Lower leg skin (tissue), 4 donors: Measurements from ENCODE around the gene TRPC5OS. TPM values are rescaled to one million over a fixed set of nuclear protein-coding genes. Genes with fewer than 3 reads are reported as not detected.

Source experiments
- DNase-seq, 2 donors: peaks; one replicate each; pipeline ENCODE4 v3.0.0-alpha.2; 2019; ENCODE audit warnings: low spot score in 2 of 2
- H3K4me3 ChIP-seq: fragments of 200-600 bp; sonication (generic); 2 replicates; pipeline ENCODE4 v1.5.1; 2017; ENCODE audit warnings: mild to moderate bottlenecking, low read depth; ENCODE audit not compliant: poor library complexity, severe bottlenecking
- POLR2A ChIP-seq, 2 donors: fragments of 450-650 bp; IDR thresholded peaks; one replicate each; pipeline ENCODE4 v1.6.1; 2016 to 2017; ENCODE audit warnings: antibody characterized with exemption in 2 of 2, mild to moderate bottlenecking in 1 of 2, moderate library complexity in 1 of 2
- WGBS, 2 donors: methylation state at CpG; one replicate each; pipeline ENCODE4 v1.1.5; 2018; 5-methylcytosine and 5-hydroxymethylcytosine counted together
- intact Hi-C: fragments of 100-400 bp; cut with DNase I; formaldehyde crosslinking; loops from one replicate; pipeline ENCODE4 v1.15.0; 2023; ENCODE audit warnings: low total_unique reads
- total RNA-seq, 4 donors: library from RNA; depleted of rRNA; stranded (reverse); fragments of >200 nt; gene quantifications; one replicate each; pipeline ENCODE4 v1.1.0, GENCODE V29; 2016
- TF ChIP-seq, protein P1 (sequence below), 3 donors: fragments of 450-650 bp; IDR thresholded peaks; one replicate each; pipeline ENCODE4 v1.5.1; 2016; ENCODE audit warnings: antibody characterized with exemption in 3 of 3, mild to moderate bottlenecking in 3 of 3, moderate library complexity in 2 of 3

Gene TRPC5OS
- total RNA-seq, 4 donors from 2014 or later, result not detected

DNA sequence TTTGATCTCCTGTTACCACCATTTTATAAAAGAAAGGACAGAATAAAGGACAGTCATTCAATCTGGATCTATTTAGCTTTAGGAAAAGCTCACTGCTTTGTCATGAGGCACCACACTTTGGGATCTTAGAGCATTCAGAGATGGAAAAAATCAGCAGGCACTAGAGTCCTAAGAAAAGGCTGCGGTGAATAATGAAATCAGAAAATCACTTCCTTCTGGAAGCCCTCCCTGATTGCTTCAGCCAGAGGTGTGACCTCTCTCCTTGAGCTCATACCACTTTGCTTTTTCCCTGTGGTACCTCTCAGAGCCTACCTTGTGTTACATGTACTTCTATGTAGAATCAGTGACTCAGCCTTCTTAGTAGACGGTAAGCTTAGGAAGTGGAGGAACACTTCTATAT is 8.7 kb upstream of the TRPC5OS start:
- 81 to 90% methylated on average over 2 of the region's 2 CpGs for WGBS, 2 donors
- no peak for DNase-seq
- intact Hi-C loops, result no loop called here

DNA sequence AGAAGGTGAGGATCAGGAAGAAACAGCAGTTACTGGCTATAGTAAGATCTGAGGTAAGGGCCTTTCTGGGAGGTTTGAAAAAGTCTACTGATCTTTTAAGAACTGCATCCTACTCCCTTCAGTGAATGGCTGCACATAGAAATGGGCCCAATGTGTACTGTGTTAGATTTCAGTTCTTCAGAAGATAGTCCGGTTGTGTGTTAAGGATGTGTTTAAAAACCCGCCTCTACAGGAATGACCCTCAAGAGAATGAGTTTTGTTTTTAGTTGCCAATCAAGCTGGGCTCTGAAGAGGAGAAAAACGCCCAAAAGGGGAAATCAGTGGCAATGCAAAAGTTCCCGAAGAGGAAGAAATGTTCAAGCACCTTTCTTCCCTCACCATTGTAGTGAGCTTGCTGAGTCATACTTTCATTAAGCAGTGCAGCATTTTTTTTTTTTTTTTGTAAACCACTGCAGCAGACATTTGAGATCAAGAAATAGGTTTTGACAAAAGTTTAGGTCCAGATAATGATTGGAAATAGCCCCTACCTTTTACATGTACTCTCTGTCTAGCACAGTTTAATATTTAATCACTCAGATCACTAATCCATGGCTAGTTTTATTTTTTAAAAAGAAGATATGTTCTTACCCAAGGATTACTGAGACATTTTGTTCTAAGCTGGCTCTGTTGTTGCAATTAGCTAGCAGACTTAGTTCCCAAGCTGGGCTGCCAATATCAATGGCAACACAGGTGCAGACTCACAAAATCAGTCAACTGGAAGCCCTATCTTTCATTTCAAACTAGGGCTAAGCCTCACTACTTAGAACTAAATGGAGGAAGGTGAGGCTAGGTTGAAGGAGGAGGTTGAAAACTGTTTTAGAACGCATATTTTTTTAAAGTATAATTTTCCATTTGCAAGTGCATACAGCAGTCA is 7.0 kb upstream of the TRPC5OS start:
- WGBS, 2 donors, result 27 to 48% methylated on average over 5 of the region's 5 CpGs
- DNase-seq, result no peak
- H3K4me3 ChIP-seq, result no peak overlapping the region
- TF ChIP-seq POLR2A (IDR thresholded peaks at IDR 0.05), result no peak
- TF ChIP-seq, protein P1, sequence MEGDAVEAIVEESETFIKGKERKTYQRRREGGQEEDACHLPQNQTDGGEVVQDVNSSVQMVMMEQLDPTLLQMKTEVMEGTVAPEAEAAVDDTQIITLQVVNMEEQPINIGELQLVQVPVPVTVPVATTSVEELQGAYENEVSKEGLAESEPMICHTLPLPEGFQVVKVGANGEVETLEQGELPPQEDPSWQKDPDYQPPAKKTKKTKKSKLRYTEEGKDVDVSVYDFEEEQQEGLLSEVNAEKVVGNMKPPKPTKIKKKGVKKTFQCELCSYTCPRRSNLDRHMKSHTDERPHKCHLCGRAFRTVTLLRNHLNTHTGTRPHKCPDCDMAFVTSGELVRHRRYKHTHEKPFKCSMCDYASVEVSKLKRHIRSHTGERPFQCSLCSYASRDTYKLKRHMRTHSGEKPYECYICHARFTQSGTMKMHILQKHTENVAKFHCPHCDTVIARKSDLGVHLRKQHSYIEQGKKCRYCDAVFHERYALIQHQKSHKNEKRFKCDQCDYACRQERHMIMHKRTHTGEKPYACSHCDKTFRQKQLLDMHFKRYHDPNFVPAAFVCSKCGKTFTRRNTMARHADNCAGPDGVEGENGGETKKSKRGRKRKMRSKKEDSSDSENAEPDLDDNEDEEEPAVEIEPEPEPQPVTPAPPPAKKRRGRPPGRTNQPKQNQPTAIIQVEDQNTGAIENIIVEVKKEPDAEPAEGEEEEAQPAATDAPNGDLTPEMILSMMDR (IDR thresholded peaks at IDR 0.05), result no peak
- intact Hi-C loops, result no loop called here

More for the DNA sequence above, 8.7 kb upstream of the TRPC5OS start:
- H3K4me3 ChIP-seq, result no peak overlapping the region
- no peak for TF ChIP-seq POLR2A (IDR thresholded peaks at IDR 0.05)
- TF ChIP-seq, protein P1 (IDR thresholded peaks at IDR 0.05), result no peak

DNA sequence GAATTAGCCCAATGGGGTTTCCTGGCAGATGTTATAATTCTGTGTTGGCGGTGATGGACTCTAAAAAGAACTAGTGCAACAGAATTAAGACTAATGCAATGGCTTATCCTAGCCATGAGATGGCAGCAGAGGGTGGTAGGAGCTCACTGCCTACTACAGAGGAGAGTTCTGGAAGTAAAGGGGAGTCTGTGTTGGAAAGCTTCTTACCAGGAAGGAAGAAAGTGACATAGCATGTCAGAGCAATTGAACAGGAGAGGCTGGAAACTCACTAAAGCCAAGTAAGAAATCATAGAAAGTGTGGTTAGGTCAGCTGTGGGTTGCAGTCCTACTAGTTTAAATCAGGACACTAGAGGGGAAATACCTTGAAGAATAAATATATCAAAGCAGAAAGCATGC is 6.3 kb upstream of the TRPC5OS start:
- intact Hi-C loops, result loop anchor here (10.0 kb wide), 1 partner anchor 765 kb away; no protein-coding TSS in a partner anchor

DNA sequence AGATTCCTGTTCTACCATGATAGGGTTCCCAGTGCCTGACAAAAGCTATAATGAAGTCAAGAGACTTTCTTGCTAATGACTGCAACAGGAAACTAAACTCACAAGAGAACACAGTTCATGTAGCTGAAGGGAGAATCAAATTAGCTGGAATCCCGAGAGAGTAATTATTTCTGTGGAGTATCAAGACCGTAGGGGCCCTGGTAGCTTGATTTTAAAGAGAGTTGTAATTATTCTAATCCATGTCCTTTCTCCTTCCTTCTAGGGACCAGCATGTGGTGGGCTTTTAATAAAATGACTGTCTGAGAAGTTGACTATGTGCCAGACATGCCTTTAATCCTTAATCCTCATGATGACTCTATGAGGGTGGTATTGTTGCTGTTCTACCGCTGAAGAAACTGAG is 1.7 kb upstream of the TRPC5OS start:
- intact Hi-C loops, result loop anchor here (10.0 kb wide), 1 partner anchor 761 kb away; no protein-coding TSS in a partner anchor
- WGBS, 2 donors, result 80 to 86% methylated on average over 3 of the region's 3 CpGs
- no peak for DNase-seq
- no peak overlapping the region for H3K4me3 ChIP-seq
- no peak for TF ChIP-seq POLR2A (IDR thresholded peaks at IDR 0.05)
- TF ChIP-seq, protein P1 (IDR thresholded peaks at IDR 0.05), result no peak

More for the DNA sequence above, 6.3 kb upstream of the TRPC5OS start:
- WGBS, 2 donors, result 24 to 32% methylated on average over 1 of the region's 1 CpG
- no peak for DNase-seq
- no peak overlapping the region for H3K4me3 ChIP-seq
- TF ChIP-seq POLR2A (IDR thresholded peaks at IDR 0.05), result no peak
- TF ChIP-seq, protein P1 (IDR thresholded peaks at IDR 0.05), result no peak

DNA sequence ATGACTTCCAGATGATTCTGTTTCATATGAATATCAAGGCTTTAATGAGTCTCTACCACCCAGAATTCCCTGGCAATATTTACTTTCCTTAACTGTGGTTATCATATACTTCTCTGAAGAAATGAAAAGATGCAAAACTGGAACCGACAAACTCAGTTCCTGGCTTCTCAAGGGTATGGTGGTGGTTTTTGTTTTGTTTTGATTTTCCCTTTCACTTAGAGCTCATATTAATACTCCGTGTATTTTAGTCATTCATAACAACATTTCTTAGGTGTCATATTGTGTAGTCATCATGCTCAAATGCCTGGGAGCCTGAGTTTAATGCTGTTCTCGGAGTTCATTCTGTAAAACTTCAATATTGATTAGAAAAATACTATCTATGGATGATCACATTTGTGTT is 665 bp downstream of the TRPC5OS start:
- WGBS, 2 donors, result 57 to 61% methylated on average over 3 of the region's 3 CpGs
- TF ChIP-seq, protein P1 (IDR thresholded peaks at IDR 0.05), result no peak
- no peak for TF ChIP-seq POLR2A (IDR thresholded peaks at IDR 0.05)
- intact Hi-C loops, result loop anchor here (10.0 kb wide), 1 partner anchor 758 kb away; no protein-coding TSS in a partner anchor
- H3K4me3 ChIP-seq, result no peak overlapping the region
- no peak for DNase-seq
